ENCODE data around the gene RNF150. TPM values are rescaled to one million over a fixed set of nuclear protein-coding genes. Genes with fewer than 3 reads are reported as not detected.

Gene RNF150
- polyA plus RNA-seq, 2 of the 4 experiments (the other 2 are of a cell fraction), result 0.21 to 0.34 TPM

DNA sequence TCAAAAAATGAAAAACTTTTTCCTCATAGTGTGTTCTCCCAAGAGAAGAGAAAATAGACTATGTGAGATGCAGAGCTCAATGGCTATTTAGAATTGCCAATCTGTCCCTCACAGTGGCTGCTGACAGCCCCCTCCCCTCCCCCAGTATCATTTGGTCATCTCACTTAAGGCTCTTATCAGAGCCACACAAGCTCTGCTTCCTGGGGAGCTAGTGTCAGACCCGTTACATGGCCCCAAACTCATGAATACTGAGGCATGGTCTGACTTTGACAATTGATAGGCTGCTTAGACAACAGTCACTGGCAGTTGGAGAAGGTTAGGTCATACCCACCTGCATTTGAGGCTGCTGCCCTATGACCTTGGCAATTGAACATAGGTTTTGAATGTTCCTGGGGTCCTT is 15.3 kb downstream of the RNF150 start:
- TF ChIP-seq, protein P1, sequence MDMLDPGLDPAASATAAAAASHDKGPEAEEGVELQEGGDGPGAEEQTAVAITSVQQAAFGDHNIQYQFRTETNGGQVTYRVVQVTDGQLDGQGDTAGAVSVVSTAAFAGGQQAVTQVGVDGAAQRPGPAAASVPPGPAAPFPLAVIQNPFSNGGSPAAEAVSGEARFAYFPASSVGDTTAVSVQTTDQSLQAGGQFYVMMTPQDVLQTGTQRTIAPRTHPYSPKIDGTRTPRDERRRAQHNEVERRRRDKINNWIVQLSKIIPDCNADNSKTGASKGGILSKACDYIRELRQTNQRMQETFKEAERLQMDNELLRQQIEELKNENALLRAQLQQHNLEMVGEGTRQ (IDR thresholded peaks at IDR 0.05), result no peak
- TF ChIP-seq KDM1A (IDR thresholded peaks at IDR 0.05; ENCODE audit: low read depth) (no peak), TP53 (CRISPR knock-in tag; IDR thresholded peaks at IDR 0.05) (no peak), EP300 (IDR thresholded peaks at IDR 0.05) (no peak), JUN (IDR thresholded peaks at IDR 0.05) (no peak), MYC (IDR thresholded peaks at IDR 0.05; ENCODE audit: borderline replicate concordance, low read length) (no peak), CHD2 (IDR thresholded peaks at IDR 0.05; ENCODE audit: low read length, partially characterized antibody) (no peak), PHF8 (IDR thresholded peaks at IDR 0.05; ENCODE audit: borderline replicate concordance, low read depth) (no peak), NR3C1 (IDR thresholded peaks at IDR 0.05) (no peak)
- WGBS (ENCODE audit: missing lambda C conversion rate), result 13% methylated on average over 1 of the region's 1 CpG
- Histone ChIP-seq H3K4me2 (no peak overlapping the region), H3K9me3 (no peaks in the 10 kb centered on the region), H3K4me1 (no peaks in the 10 kb centered on the region), H3K27ac (no peak overlapping the region), H3K4me3 (no peak overlapping the region)
- POLR2A ChIA-PET, result no interaction called here
- ATAC-seq (no peak), FAIRE-seq (no peak), DNase-seq (ENCODE audit: low read depth in 1 of 2, low spot score in 1 of 2) (no peak)
- CTCF ChIA-PET, result no interaction called here

DNA sequence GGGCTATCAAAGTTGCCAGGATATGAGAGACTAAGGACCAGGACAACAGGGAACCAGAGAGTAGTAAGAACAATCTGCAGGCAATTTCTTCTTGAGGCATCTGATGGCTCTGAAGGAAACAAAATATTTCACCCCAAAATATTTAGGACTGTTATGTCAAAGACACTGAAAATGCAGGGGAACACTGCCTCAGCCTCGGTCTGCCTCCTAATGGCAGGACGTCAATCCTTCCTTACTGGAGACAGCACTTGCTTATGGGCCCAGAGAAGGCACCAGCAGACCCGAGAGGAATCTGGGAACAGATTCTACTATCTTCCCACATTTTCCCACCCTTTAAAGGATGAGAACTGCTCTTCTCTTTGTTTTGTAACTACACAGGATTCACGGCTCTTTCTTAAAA is 23.3 kb downstream of the RNF150 start:
- FAIRE-seq (no peak), DNase-seq (ENCODE audit: low read depth in 1 of 2, low spot score in 1 of 2) (no peak), ATAC-seq (no peak)
- no peak overlapping the region for H3K4me2 ChIP-seq
- H3K4me1 ChIP-seq, result no peaks in the 10 kb centered on the region
- TF ChIP-seq JUNB (IDR thresholded peaks at IDR 0.05), result no peak
- TF ChIP-seq HOXA7 (CRISPR knock-in tag; IDR thresholded peaks at IDR 0.05), result no peak
- TF ChIP-seq, protein P2, sequence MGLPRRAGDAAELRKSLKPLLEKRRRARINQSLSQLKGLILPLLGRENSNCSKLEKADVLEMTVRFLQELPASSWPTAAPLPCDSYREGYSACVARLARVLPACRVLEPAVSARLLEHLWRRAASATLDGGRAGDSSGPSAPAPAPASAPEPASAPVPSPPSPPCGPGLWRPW (IDR thresholded peaks at IDR 0.05), result no peak
- TF ChIP-seq, protein P3, sequence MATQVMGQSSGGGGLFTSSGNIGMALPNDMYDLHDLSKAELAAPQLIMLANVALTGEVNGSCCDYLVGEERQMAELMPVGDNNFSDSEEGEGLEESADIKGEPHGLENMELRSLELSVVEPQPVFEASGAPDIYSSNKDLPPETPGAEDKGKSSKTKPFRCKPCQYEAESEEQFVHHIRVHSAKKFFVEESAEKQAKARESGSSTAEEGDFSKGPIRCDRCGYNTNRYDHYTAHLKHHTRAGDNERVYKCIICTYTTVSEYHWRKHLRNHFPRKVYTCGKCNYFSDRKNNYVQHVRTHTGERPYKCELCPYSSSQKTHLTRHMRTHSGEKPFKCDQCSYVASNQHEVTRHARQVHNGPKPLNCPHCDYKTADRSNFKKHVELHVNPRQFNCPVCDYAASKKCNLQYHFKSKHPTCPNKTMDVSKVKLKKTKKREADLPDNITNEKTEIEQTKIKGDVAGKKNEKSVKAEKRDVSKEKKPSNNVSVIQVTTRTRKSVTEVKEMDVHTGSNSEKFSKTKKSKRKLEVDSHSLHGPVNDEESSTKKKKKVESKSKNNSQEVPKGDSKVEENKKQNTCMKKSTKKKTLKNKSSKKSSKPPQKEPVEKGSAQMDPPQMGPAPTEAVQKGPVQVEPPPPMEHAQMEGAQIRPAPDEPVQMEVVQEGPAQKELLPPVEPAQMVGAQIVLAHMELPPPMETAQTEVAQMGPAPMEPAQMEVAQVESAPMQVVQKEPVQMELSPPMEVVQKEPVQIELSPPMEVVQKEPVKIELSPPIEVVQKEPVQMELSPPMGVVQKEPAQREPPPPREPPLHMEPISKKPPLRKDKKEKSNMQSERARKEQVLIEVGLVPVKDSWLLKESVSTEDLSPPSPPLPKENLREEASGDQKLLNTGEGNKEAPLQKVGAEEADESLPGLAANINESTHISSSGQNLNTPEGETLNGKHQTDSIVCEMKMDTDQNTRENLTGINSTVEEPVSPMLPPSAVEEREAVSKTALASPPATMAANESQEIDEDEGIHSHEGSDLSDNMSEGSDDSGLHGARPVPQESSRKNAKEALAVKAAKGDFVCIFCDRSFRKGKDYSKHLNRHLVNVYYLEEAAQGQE (IDR thresholded peaks at IDR 0.05), result no peak
- TF ChIP-seq, protein P4, sequence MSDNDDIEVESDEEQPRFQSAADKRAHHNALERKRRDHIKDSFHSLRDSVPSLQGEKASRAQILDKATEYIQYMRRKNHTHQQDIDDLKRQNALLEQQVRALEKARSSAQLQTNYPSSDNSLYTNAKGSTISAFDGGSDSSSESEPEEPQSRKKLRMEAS (IDR thresholded peaks at IDR 0.05), result no peak
- TF ChIP-seq, protein P5, sequence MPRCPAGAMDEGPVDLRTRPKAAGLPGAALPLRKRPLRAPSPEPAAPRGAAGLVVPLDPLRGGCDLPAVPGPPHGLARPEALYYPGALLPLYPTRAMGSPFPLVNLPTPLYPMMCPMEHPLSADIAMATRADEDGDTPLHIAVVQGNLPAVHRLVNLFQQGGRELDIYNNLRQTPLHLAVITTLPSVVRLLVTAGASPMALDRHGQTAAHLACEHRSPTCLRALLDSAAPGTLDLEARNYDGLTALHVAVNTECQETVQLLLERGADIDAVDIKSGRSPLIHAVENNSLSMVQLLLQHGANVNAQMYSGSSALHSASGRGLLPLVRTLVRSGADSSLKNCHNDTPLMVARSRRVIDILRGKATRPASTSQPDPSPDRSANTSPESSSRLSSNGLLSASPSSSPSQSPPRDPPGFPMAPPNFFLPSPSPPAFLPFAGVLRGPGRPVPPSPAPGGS (IDR thresholded peaks at IDR 0.05), result no peak
- TF ChIP-seq GATA3 (IDR thresholded peaks at IDR 0.05; ENCODE audit: borderline replicate concordance), result no peak
- TF ChIP-seq, protein P1 (IDR thresholded peaks at IDR 0.05), result no peak
- TF ChIP-seq KDM5A (IDR thresholded peaks at IDR 0.05), result no peak
- H3K9me3 ChIP-seq, result no peaks in the 10 kb centered on the region
- WGBS (ENCODE audit: missing lambda C conversion rate), result 20% methylated on average over 4 of the region's 4 CpGs
- ChIA-PET CTCF (no interaction called here), POLR2A (no interaction called here)
- no peak overlapping the region for H3K27ac ChIP-seq
- no peak overlapping the region for H3K4me3 ChIP-seq

DNA sequence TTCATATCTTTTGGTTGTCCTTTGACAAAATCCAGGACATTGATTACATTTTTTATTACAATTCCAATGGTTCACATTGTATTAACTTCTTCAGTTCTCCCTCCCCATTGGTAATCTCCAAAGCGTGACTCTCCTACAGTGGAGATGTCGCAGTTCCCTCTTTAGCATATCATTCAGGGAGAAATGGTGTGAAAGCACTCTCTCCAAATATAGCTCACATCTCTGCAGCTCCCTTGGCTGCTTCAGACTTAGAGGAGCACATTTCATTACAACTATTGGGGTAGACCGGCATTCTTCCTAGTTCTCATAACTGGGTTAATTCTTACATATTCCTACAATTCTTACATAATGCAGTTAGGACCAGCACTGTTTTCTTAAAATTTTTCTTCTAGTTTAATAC is 25.3 kb downstream of the RNF150 start:
- 64% methylated on average over 3 of the region's 3 CpGs for WGBS (ENCODE audit: missing lambda C conversion rate)
- DNase-seq (ENCODE audit: low read depth in 1 of 2, low spot score in 1 of 2), result no peak
- no peak for TF ChIP-seq MAZ (IDR thresholded peaks at IDR 0.05; ENCODE audit: borderline replicate concordance, low read depth, low read length)
- TF ChIP-seq KDM5A (IDR thresholded peaks at IDR 0.05), result no peak
- TF ChIP-seq GATA3 (IDR thresholded peaks at IDR 0.05; ENCODE audit: borderline replicate concordance), result no peak
- no peak for TF ChIP-seq NFE2L2 (conservative IDR thresholded peaks at IDR 0.05; ENCODE audit: low read length)
- no peak for TF ChIP-seq FOXS1 (CRISPR knock-in tag; IDR thresholded peaks at IDR 0.05)
- Histone ChIP-seq H3K27ac (no peak overlapping the region), H3K9me3 (no peaks in the 10 kb centered on the region), H3K4me1 (no peaks in the 10 kb centered on the region), H3K4me3 (no peak overlapping the region), H3K4me2 (no peak overlapping the region)
- no peak for FAIRE-seq
- no peak for ATAC-seq
- CTCF ChIA-PET, result no interaction called here
- POLR2A ChIA-PET, result no interaction called here

Measured in A549 (cell line).